SK-N-SH treated with all-trans-retinoic acid at 6 μM for 48 hours (cell line): ENCODE results near the gene MIPEP.

Experiments
- ATAC-seq: fragments of 200-7000 bp; cut with Tn5 transposase; 3 replicates; pipeline ENCODE4 v1.9.1; 2020; ENCODE audit warnings: mild to moderate bottlenecking, moderate library complexity
- ARNTL ChIP-seq: fragments of 450-650 bp; formaldehyde crosslinking; IDR thresholded peaks from 2 replicates; pipeline ENCODE4 v1.5.0; 2020; ENCODE audit warnings: low read depth, mild to moderate bottlenecking, moderate library complexity, borderline replicate concordance
- BACH2 ChIP-seq: fragments of 250-450 bp; sonication (Bioruptor Pico); IDR thresholded peaks from 2 replicates; pipeline ENCODE4 v1.9.0; 2021; ENCODE audit warnings: mild to moderate bottlenecking, borderline replicate concordance
- CSDC2 ChIP-seq: fragments of 250-450 bp; sonication (Bioruptor Pico); IDR thresholded peaks from 2 replicates; pipeline ENCODE4 v1.5.0; 2020; ENCODE audit warnings: mild to moderate bottlenecking, moderate library complexity
- CSRNP3 ChIP-seq: fragments of 250-450 bp; sonication (Bioruptor Pico); IDR thresholded peaks from 2 replicates; pipeline ENCODE4 v1.5.1; 2021; ENCODE audit warnings: mild to moderate bottlenecking, moderate library complexity
- ESRRG ChIP-seq: fragments of 250-450 bp; sonication (Bioruptor Pico); IDR thresholded peaks from 2 replicates; pipeline ENCODE4 v1.6.1; 2021; ENCODE audit warnings: mild to moderate bottlenecking
- GLIS3 ChIP-seq: fragments of 250-450 bp; sonication (Bioruptor Pico); IDR thresholded peaks from 2 replicates; pipeline ENCODE4 v1.5.0; 2020; ENCODE audit warnings: mild to moderate bottlenecking, moderate library complexity
- ISL1 ChIP-seq: fragments of 250-450 bp; sonication (Bioruptor Pico); IDR thresholded peaks from 2 replicates; pipeline ENCODE4 v2.1.2; 2022; ENCODE audit warnings: mild to moderate bottlenecking, moderate library complexity
- OSR1 ChIP-seq: fragments of 250-450 bp; sonication (Bioruptor Pico); IDR thresholded peaks from 2 replicates; pipeline ENCODE4 v1.8.0; 2022; ENCODE audit warnings: moderate library complexity, mild to moderate bottlenecking, inconsistent platforms
- PPARA ChIP-seq: fragments of 250-450 bp; sonication (Bioruptor Pico); IDR thresholded peaks from 2 replicates; pipeline ENCODE4 v1.5.0; 2020; ENCODE audit warnings: mild to moderate bottlenecking, borderline replicate concordance
- RARB ChIP-seq: fragments of 250-450 bp; sonication (Bioruptor Pico); IDR thresholded peaks from 2 replicates; pipeline ENCODE4 v1.8.0; 2021; ENCODE audit warnings: mild to moderate bottlenecking, moderate library complexity
- SNAI2 ChIP-seq: fragments of 250-450 bp; sonication (Bioruptor Pico); IDR thresholded peaks from 2 replicates; pipeline ENCODE4 v1.5.0; 2020; ENCODE audit warnings: mild to moderate bottlenecking, moderate library complexity
- TCF4 ChIP-seq: fragments of 250-450 bp; sonication (Bioruptor Pico); IDR thresholded peaks from 2 replicates; pipeline ENCODE4 v1.8.0; 2021; ENCODE audit warnings: mild to moderate bottlenecking, moderate library complexity, borderline replicate concordance
- TOX ChIP-seq: fragments of 250-450 bp; sonication (Bioruptor Pico); IDR thresholded peaks from 2 replicates; pipeline ENCODE4 v1.8.0; 2021; ENCODE audit warnings: mild to moderate bottlenecking, moderate library complexity, borderline replicate concordance
- TSHZ2 ChIP-seq: fragments of 250-450 bp; sonication (Bioruptor Pico); IDR thresholded peaks from 2 replicates; pipeline ENCODE4 v1.5.0; 2020; ENCODE audit warnings: mild to moderate bottlenecking, moderate library complexity
- ZC3H10 ChIP-seq: fragments of 250-450 bp; sonication (Bioruptor Pico); IDR thresholded peaks from 2 replicates; pipeline ENCODE4 v1.5.1; 2021; ENCODE audit warnings: mild to moderate bottlenecking, moderate library complexity
- ZFP3 ChIP-seq: fragments of 250-450 bp; sonication (Bioruptor Pico); IDR thresholded peaks from 2 replicates; pipeline ENCODE4 v1.5.0; 2020; ENCODE audit warnings: mild to moderate bottlenecking, moderate library complexity
- ZFP30 ChIP-seq: fragments of 450-650 bp; formaldehyde crosslinking; IDR thresholded peaks from 2 replicates; pipeline ENCODE4 v1.5.0; 2022; ENCODE audit warnings: mild to moderate bottlenecking, moderate library complexity
- ZNF565 ChIP-seq: fragments of 450-650 bp; formaldehyde crosslinking; conservative IDR thresholded peaks from 2 replicates; pipeline ENCODE4 v1.5.0; 2020; ENCODE audit warnings: low read depth, mild to moderate bottlenecking, moderate library complexity
- ZNF8 ChIP-seq: fragments of 450-650 bp; formaldehyde crosslinking; IDR thresholded peaks from 2 replicates; pipeline ENCODE4 v1.5.0; 2020; ENCODE audit warnings: mild to moderate bottlenecking, moderate library complexity
- TF ChIP-seq, protein P1 (sequence below): fragments of 250-450 bp; sonication (Bioruptor Pico); IDR thresholded peaks from 2 replicates; pipeline ENCODE4 v1.5.1; 2020; ENCODE audit warnings: low read depth, mild to moderate bottlenecking, moderate library complexity
- TF ChIP-seq, protein P2 (sequence below): fragments of 250-450 bp; sonication (Bioruptor Pico); IDR thresholded peaks from 2 replicates; pipeline ENCODE4 v1.8.0; 2020; ENCODE audit warnings: mild to moderate bottlenecking, moderate library complexity, borderline replicate concordance

Gene MIPEP

GRCh38 chr13:23758798-23759527 lies 130.2 kb downstream of the MIPEP start:
- no peak for TF ChIP-seq PPARA (CRISPR knock-in tag)
- no peak for TF ChIP-seq ZNF565 (CRISPR knock-in tag)
- no peak for TF ChIP-seq RARB (CRISPR knock-in tag)
- no peak for TF ChIP-seq CSDC2 (CRISPR knock-in tag)
- TF ChIP-seq ISL1, result no peak
- no peak for TF ChIP-seq ZC3H10 (CRISPR knock-in tag)
- no peak for TF ChIP-seq ESRRG (CRISPR knock-in tag)
- no peak for TF ChIP-seq ZFP30
- TF ChIP-seq TSHZ2 (CRISPR knock-in tag), result no peak
- TF ChIP-seq, protein P1, sequence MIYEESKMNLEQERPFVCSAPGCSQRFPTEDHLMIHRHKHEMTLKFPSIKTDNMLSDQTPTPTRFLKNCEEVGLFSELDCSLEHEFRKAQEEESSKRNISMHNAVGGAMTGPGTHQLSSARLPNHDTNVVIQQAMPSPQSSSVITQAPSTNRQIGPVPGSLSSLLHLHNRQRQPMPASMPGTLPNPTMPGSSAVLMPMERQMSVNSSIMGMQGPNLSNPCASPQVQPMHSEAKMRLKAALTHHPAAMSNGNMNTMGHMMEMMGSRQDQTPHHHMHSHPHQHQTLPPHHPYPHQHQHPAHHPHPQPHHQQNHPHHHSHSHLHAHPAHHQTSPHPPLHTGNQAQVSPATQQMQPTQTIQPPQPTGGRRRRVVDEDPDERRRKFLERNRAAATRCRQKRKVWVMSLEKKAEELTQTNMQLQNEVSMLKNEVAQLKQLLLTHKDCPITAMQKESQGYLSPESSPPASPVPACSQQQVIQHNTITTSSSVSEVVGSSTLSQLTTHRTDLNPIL (CRISPR knock-in tag), result no peak
- no peak for TF ChIP-seq GLIS3 (CRISPR knock-in tag)
- TF ChIP-seq TOX, result no peak
- no peak for TF ChIP-seq CSRNP3 (CRISPR knock-in tag)
- no peak for TF ChIP-seq TCF4
- no peak for TF ChIP-seq ZFP3
- no peak for TF ChIP-seq BACH2 (CRISPR knock-in tag)
- TF ChIP-seq SNAI2 (CRISPR knock-in tag), result no peak
- TF ChIP-seq OSR1 (CRISPR knock-in tag), result no peak
- ATAC-seq, result no peak

DNA sequence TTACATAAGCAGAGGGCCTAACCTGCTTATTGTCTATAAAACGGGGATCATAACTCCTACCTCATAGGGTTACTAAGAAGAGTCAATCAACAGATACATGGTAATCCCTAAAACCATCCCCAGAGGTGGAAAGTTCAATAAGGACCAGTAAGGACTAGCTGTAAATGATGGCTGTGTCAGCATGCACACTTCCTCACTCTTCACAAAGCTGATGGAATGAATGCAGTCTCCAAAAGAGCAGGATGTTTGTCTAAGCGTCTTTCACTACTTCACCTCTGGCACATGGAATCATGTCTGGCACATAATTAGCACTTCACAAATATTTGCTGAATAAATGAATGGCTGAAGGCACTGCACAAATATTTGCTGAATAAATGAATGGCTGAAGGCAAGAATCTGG lies 134.2 kb downstream of the MIPEP start:
- no peak for ATAC-seq
- TF ChIP-seq, protein P1 (CRISPR knock-in tag), result no peak
- TF ChIP-seq ESRRG (CRISPR knock-in tag) (no peak), ARNTL (no peak), ZFP30 (no peak), TOX (no peak), BACH2 (CRISPR knock-in tag) (no peak), TCF4 (no peak), PPARA (CRISPR knock-in tag) (no peak), ISL1 (no peak), ZC3H10 (CRISPR knock-in tag) (no peak), ZNF8 (CRISPR knock-in tag) (no peak), ZNF565 (CRISPR knock-in tag) (no peak), CSRNP3 (CRISPR knock-in tag) (no peak), GLIS3 (CRISPR knock-in tag) (no peak), OSR1 (CRISPR knock-in tag) (no peak)
- TF ChIP-seq, protein P2, sequence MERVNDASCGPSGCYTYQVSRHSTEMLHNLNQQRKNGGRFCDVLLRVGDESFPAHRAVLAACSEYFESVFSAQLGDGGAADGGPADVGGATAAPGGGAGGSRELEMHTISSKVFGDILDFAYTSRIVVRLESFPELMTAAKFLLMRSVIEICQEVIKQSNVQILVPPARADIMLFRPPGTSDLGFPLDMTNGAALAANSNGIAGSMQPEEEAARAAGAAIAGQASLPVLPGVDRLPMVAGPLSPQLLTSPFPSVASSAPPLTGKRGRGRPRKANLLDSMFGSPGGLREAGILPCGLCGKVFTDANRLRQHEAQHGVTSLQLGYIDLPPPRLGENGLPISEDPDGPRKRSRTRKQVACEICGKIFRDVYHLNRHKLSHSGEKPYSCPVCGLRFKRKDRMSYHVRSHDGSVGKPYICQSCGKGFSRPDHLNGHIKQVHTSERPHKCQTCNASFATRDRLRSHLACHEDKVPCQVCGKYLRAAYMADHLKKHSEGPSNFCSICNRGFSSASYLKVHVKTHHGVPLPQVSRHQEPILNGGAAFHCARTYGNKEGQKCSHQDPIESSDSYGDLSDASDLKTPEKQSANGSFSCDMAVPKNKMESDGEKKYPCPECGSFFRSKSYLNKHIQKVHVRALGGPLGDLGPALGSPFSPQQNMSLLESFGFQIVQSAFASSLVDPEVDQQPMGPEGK, result no peak
- TF ChIP-seq, all 23 proteins: peak for 0
